Activated CD8-positive, alpha-beta T cell treated with anti-CD3 and anti-CD28 coated beads, Interleukin-2, amount 10 ng/mL, durations not matched to agents 7 days and 5 days (primary cell): ENCODE data around the gene INSL3. TPM values are rescaled to one million over a fixed set of nuclear protein-coding genes. Genes with fewer than 3 reads are reported as not detected.

Experiments
- ATAC-seq: fragments of 150-1000 bp; cut with Tn5 transposase; one replicate; pipeline ENCODE4 v1.10.0; 2021; ENCODE audit warnings: moderate library complexity
- CTCF ChIA-PET: fragments of 350-600 bp; sonication (Branson Sonifier 250); formaldehyde crosslinking; loops from one replicate; lab custom pipeline; 2021; ENCODE audit warnings: antibody characterized with exemption; lab: Charles Lee
- POLR2A ChIA-PET: fragments of 350-600 bp; sonication (Branson Sonifier 250); formaldehyde crosslinking; loops from one replicate; lab custom pipeline; 2021; ENCODE audit warnings: antibody characterized with exemption; lab: Charles Lee
- DNase-seq: peaks from one replicate; pipeline ENCODE4 v3.0.0-alpha.2; 2020
- H3K27ac Mint-ChIP-seq: one replicate; pipeline ENCODE4 v1.8.0; 2021; ENCODE audit warnings: mild to moderate bottlenecking, mixed read lengths
- H3K27me3 Mint-ChIP-seq: one replicate; pipeline ENCODE4 v1.8.0; 2021; ENCODE audit warnings: low read depth, mixed read lengths
- H3K36me3 Mint-ChIP-seq: one replicate; pipeline ENCODE4 v1.8.0; 2021; ENCODE audit warnings: low read depth, mixed read lengths
- H3K4me1 Mint-ChIP-seq: one replicate; pipeline ENCODE4 v1.8.0; 2021; ENCODE audit warnings: low read depth, mixed read lengths
- H3K4me3 Mint-ChIP-seq: one replicate; pipeline ENCODE4 v1.8.0; 2021; ENCODE audit warnings: mild to moderate bottlenecking, mixed read lengths
- H3K9me3 Mint-ChIP-seq: one replicate; pipeline ENCODE4 v1.8.0; 2022; ENCODE audit warnings: mixed read lengths; ENCODE audit not compliant: insufficient read depth
- total RNA-seq, 2 experiments: library from RNA; stranded (reverse); gene quantifications; one replicate each; pipeline ENCODE4 v1.2.3, GENCODE V29; 2021

The INSL3 gene
- total RNA-seq, 2 experiments from 2014 or later, result 5.0 to 6.4 TPM

- no peak for DNase-seq
- ChIA-PET CTCF (no interaction called here), POLR2A (no interaction called here)
- Mint-ChIP-seq H3K27me3 (no peaks in the 10 kb centered on the region), H3K36me3 (peaks cover 64% of the 10 kb centered on the region), H3K9me3 (no peaks in the 10 kb centered on the region), H3K4me3 (no peak overlapping the region), H3K27ac (no peak overlapping the region), H3K4me1 (peaks cover 48% of the 10 kb centered on the region)
- no peak for ATAC-seq
These were observed 22.0 kb upstream of the INSL3 start for GRCh38 chr19:17843292-17843827.

DNA sequence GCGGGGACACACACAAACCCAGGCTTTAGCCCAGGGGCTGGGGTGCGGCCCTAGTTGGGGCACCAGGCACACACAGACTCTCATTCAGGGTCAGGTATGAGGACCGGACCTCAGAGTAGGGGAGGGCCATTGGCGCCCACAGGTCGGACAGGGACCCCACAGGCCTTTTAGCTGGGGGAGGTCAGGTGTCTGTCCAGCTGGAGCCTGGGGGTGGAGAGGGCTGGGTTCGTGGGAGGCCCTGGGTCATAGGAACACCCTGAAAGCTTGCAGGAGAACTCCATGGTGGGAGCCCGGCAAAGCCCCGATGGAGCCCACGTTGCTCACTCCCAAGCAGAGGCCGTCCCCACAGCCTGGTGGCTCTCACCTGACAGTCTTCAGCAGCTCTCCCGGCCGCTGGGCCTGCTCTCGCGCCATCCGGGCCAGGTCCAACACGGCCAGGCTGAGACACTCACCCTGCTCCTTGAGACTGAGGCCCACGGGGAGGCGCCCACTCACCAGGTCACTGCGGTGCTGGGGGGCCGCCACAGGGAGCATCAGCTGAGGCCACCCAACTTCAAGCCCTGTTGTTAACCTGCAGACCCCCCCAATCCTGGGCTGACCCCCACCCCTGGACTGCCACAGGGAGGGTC is 21.5 kb upstream of the INSL3 start:
- peaks cover 42% of the 10 kb centered on the region for H3K4me1 Mint-ChIP-seq
- H3K9me3 Mint-ChIP-seq, result no peaks in the 10 kb centered on the region
- peaks cover 69% of the 10 kb centered on the region for H3K36me3 Mint-ChIP-seq
- ChIA-PET POLR2A (no interaction called here), CTCF (no interaction called here)
- ATAC-seq (no peak), DNase-seq (no peak)
- H3K4me3 Mint-ChIP-seq, result no peak overlapping the region
- H3K27me3 Mint-ChIP-seq, result no peaks in the 10 kb centered on the region
- H3K27ac Mint-ChIP-seq, result no peak overlapping the region

GRCh38 chr19:17841810-17842662 is 20.7 kb upstream of the INSL3 start:
- POLR2A ChIA-PET, result no interaction called here
- no peaks in the 10 kb centered on the region for H3K27me3 Mint-ChIP-seq
- CTCF ChIA-PET, result no interaction called here
- no peak overlapping the region for H3K4me3 Mint-ChIP-seq
- peaks cover 42% of the 10 kb centered on the region for H3K4me1 Mint-ChIP-seq
- DNase-seq, result peak; percentile 61
- ATAC-seq, result peak; percentile 49
- no peak overlapping the region for H3K27ac Mint-ChIP-seq
- H3K36me3 Mint-ChIP-seq, result peaks cover 73% of the 10 kb centered on the region
- H3K9me3 Mint-ChIP-seq, result no peaks in the 10 kb centered on the region

DNA sequence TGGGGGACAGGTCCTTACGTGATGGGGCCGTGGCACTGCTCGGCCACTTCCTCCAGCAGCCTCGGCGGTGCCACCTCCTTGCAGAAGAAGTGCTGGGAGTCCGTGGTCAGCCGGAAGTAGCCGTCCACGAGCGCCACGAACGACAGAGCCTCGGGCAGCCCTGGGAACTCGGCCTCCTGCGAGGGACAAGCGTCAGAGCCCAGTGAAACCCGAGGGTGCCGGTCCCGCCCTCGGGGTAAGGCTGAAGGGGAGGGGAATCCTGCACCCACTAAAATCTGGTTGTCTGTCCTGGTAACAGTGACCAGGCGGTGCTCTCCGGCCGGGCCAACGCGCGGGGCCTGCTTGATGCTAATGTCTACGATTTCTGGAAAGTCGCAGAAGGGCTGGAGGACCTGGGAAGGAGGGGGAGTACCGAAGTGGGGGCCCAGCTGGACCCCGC is 20.1 kb upstream of the INSL3 start:
- CTCF ChIA-PET, result no interaction called here
- DNase-seq, result no peak
- ATAC-seq, result no peak
- POLR2A ChIA-PET, result no interaction called here
- H3K4me3 Mint-ChIP-seq, result no peak overlapping the region
- H3K4me1 Mint-ChIP-seq, result peaks cover 38% of the 10 kb centered on the region
- no peaks in the 10 kb centered on the region for H3K27me3 Mint-ChIP-seq
- H3K36me3 Mint-ChIP-seq, result peaks cover 77% of the 10 kb centered on the region
- no peak overlapping the region for H3K27ac Mint-ChIP-seq
- no peaks in the 10 kb centered on the region for H3K9me3 Mint-ChIP-seq

DNA sequence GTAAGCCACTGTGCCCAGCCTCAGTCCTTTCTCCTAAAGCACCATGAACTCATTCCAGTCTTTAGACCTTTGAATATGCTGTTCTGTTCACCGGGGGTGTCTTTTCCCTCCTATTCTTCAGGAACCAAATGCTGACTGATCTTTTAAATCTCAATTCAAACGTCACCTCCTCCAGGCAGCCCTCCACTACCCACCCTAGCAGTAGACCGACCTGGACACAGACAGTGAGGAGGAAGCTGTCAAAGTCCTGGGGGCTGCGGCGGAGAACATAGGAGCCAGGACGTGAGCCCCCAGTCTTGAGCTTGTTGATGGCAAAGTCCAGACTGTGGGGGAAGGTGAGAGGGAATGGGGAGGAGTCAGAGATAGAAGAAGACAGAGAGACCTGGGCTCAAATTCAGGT is 18.7 kb upstream of the INSL3 start:
- ATAC-seq, result no peak

GRCh38 chr19:17837972-17838371 is 16.7 kb upstream of the INSL3 start:
- peaks cover 78% of the 10 kb centered on the region for H3K36me3 Mint-ChIP-seq
- DNase-seq (no peak), ATAC-seq (no peak)
- peaks cover 17% of the 10 kb centered on the region for H3K4me1 Mint-ChIP-seq
- ChIA-PET POLR2A (interaction anchor here (0.7 kb wide), 2 partner anchors 12 to 516 kb away, joined by 3 read pairs; no protein-coding TSS in a partner anchor), CTCF (no interaction called here)
- H3K9me3 Mint-ChIP-seq, result peaks cover 6% of the 10 kb centered on the region
- no peak overlapping the region for H3K4me3 Mint-ChIP-seq
- no peak overlapping the region for H3K27ac Mint-ChIP-seq
- no peaks in the 10 kb centered on the region for H3K27me3 Mint-ChIP-seq

More for the DNA sequence above, 18.7 kb upstream of the INSL3 start:
- no peaks in the 10 kb centered on the region for H3K9me3 Mint-ChIP-seq
- H3K36me3 Mint-ChIP-seq, result peaks cover 82% of the 10 kb centered on the region
- CTCF ChIA-PET, result no interaction called here
- no peaks in the 10 kb centered on the region for H3K27me3 Mint-ChIP-seq
- no peak overlapping the region for H3K4me3 Mint-ChIP-seq
- no peak for DNase-seq
- POLR2A ChIA-PET, result interaction anchor here (0.7 kb wide), 1 partner anchor 10 kb away, joined by 5 read pairs; no protein-coding TSS in a partner anchor
- peaks cover 31% of the 10 kb centered on the region for H3K4me1 Mint-ChIP-seq
- H3K27ac Mint-ChIP-seq, result peak overlapping the region; percentile 39

DNA sequence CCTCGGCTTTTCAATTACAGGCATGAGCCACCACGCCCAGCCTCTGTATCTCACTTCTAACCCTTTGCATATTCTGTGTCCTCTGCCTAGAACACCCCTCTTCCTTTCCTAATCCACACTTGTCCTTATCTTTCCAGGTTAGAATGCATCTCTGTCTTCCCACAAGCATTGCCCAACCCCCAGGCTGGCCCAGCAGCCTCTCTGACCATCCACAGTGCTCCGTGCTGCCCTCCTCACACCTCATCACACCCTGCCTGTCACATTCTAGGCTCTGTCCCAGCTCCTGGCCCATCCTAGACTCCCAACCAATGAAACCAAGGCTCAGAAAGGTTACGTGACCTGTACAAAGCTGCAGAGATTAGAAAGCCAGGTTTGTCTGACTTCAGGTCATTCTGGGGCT is 15.2 kb upstream of the INSL3 start:
- H3K27me3 Mint-ChIP-seq, result no peaks in the 10 kb centered on the region
- CTCF ChIA-PET, result no interaction called here
- POLR2A ChIA-PET, result no interaction called here
- ATAC-seq (no peak), DNase-seq (no peak)
- H3K4me1 Mint-ChIP-seq, result peaks cover 15% of the 10 kb centered on the region
- peak overlapping the region; percentile 1 for H3K27ac Mint-ChIP-seq
- peaks cover 82% of the 10 kb centered on the region for H3K36me3 Mint-ChIP-seq
- peaks cover 6% of the 10 kb centered on the region for H3K9me3 Mint-ChIP-seq
- no peak overlapping the region for H3K4me3 Mint-ChIP-seq

DNA sequence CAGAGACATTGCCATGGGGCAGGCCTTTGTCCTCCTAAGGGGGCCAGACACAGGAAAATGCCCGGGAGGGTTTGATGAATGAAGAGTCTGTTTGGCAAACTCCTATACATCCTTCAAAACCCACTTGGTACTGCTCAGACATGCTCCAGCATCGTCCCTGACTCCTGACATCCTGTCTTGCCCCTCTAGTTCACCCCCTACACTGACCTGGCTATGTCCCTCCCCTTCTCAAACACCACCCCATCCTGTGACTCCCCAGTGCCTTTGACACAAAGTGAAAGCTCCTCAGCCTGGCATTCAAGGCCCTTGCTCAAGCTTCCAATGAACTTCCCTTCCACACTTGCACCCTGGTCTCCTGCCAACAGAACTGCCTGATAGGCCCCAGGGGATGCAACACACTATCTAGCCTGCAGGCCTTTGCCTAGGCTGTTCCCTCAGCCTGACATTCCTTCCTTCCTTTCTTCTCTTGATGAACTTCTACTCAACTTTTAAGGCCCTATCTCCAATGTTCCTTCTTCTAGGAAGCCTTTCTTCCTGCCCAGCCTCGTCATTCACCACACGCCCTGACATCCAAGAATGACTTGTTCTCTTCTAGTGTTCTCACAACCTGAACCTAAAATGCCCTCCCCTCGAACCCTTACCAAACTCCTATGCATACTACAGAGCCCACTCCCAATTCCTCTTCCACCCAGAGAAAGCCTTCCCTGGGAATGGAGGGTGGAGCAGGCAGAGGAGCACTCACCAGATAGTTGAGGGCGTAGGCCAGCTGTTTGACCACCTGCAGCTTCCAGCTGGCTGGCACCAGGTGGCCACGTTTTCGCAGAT is 14.1 kb upstream of the INSL3 start:
- H3K36me3 Mint-ChIP-seq, result peaks cover 79% of the 10 kb centered on the region
- DNase-seq, result no peak
- ChIA-PET POLR2A (interaction anchor here (1.2 to 2.5 kb wide), 3 partner anchors 11 to 22 kb away, joined by 3 to 12 read pairs (median 3); partner anchors contain the start of gene JAK3), CTCF (no interaction called here)
- peak overlapping the region; percentile 51 for H3K27ac Mint-ChIP-seq
- H3K27me3 Mint-ChIP-seq, result no peaks in the 10 kb centered on the region
- H3K4me1 Mint-ChIP-seq, result peaks cover 12% of the 10 kb centered on the region
- ATAC-seq, result no peak
- peaks cover 6% of the 10 kb centered on the region for H3K9me3 Mint-ChIP-seq
- no peak overlapping the region for H3K4me3 Mint-ChIP-seq

- CTCF ChIA-PET, result interaction anchor here (1.2 kb wide), 1 partner anchor 16 kb away, joined by 3 read pairs; no protein-coding TSS in a partner anchor
These were observed 13.2 kb upstream of the INSL3 start for GRCh38 chr19:17834350-17835181.

GRCh38 chr19:17832443-17833208 is 11.3 kb upstream of the INSL3 start:
- peaks cover 74% of the 10 kb centered on the region for H3K36me3 Mint-ChIP-seq
- no peak for ATAC-seq
- DNase-seq, result no peak
- ChIA-PET POLR2A (interaction anchor here (0.8 to 1.2 kb wide), 2 partner anchors 13 to 17 kb away, joined by 3 to 5 read pairs; no protein-coding TSS in a partner anchor), CTCF (no interaction called here)
- H3K27ac Mint-ChIP-seq, result no peak overlapping the region
- H3K4me1 Mint-ChIP-seq, result peaks cover 14% of the 10 kb centered on the region
- H3K9me3 Mint-ChIP-seq, result peaks cover 6% of the 10 kb centered on the region
- no peaks in the 10 kb centered on the region for H3K27me3 Mint-ChIP-seq
- no peak overlapping the region for H3K4me3 Mint-ChIP-seq

More at GRCh38 chr19:17834350-17835181, 13.2 kb upstream of the INSL3 start:
- no peak for DNase-seq
- ATAC-seq, result no peak
- Mint-ChIP-seq H3K27me3 (no peaks in the 10 kb centered on the region), H3K4me1 (peaks cover 12% of the 10 kb centered on the region), H3K9me3 (peaks cover 6% of the 10 kb centered on the region), H3K4me3 (no peak overlapping the region), H3K36me3 (peaks cover 79% of the 10 kb centered on the region), H3K27ac (no peak overlapping the region)
- POLR2A ChIA-PET, result interaction anchor here (1.3 to 2.5 kb wide), 2 partner anchors 10 to 12 kb away, joined by 3 to 12 read pairs; partner anchors contain the start of gene JAK3
